Caco-2 (cell line): ENCODE measurements around the gene WFS1. TPM values are rescaled to one million over a fixed set of nuclear protein-coding genes. Genes with fewer than 3 reads are reported as not detected.

Experiments used
- BruUV-seq: library from RNA; stranded (reverse); fragments of 400-500 nt; replicated peaks from 2 replicates; lab custom pipeline; 2021; lab: Mats Ljungman, UMichigan
- CTCF ChIA-PET: fragments of 300-600 bp; sonication (Branson Sonifier 250); formaldehyde crosslinking; loops from one replicate; lab custom pipeline; 2022; ENCODE audit warnings: antibody characterized with exemption; lab: Charles Lee
- POLR2A ChIA-PET: fragments of 300-600 bp; sonication (Branson Sonifier 250); formaldehyde crosslinking; loops from one replicate; lab custom pipeline; 2022; ENCODE audit warnings: antibody characterized with exemption; lab: Charles Lee
- DNase-seq, 2 experiments: peaks; one replicate each; pipeline versions ENCODE4 v3.0.0 to v3.0.0-alpha.2; 2020 to 2022
- H3K27me3 ChIP-seq: replicated peaks from 2 replicates; pipeline ENCODE4 v1.6.0; 2011; ENCODE audit warnings: low read length; ENCODE audit not compliant: control insufficient read depth, insufficient read depth
- H3K36me3 ChIP-seq: 2 replicates; pipeline ENCODE4 v1.5.1; 2011; ENCODE audit warnings: low read length; ENCODE audit not compliant: control insufficient read depth, insufficient read depth
- H3K4me1 ChIP-seq: fragments of 250-450 bp; sonication (Bioruptor Pico); 2 replicates; pipeline ENCODE4 v1.5.1; 2020; ENCODE audit warnings: mild to moderate bottlenecking
- H3K4me3 ChIP-seq: 2 replicates; pipeline ENCODE4 v1.5.1; 2011; ENCODE audit warnings: low read depth, mild to moderate bottlenecking, control low read depth, low read length
- H3K9me3 ChIP-seq: fragments of 250-450 bp; sonication (Bioruptor Pico); 2 replicates; pipeline ENCODE4 v1.5.1; 2020; ENCODE audit warnings: mild to moderate bottlenecking, moderate library complexity
- H3K27ac Mint-ChIP-seq: one replicate; pipeline ENCODE4 v1.8.0; 2022; ENCODE audit warnings: mixed read lengths; ENCODE audit not compliant: unreplicated experiment
- H3K27me3 Mint-ChIP-seq: one replicate; pipeline ENCODE4 v1.8.0; 2022; ENCODE audit warnings: mixed read lengths; ENCODE audit not compliant: insufficient read depth, unreplicated experiment
- H3K36me3 Mint-ChIP-seq: one replicate; pipeline ENCODE4 v1.8.0; 2022; ENCODE audit warnings: mild to moderate bottlenecking, mixed read lengths; ENCODE audit not compliant: insufficient read depth, unreplicated experiment
- H3K4me1 Mint-ChIP-seq: one replicate; pipeline ENCODE4 v1.8.0; 2022; ENCODE audit warnings: low read depth, mixed read lengths; ENCODE audit not compliant: unreplicated experiment
- H3K4me3 Mint-ChIP-seq: one replicate; pipeline ENCODE4 v1.8.0; 2022; ENCODE audit warnings: mild to moderate bottlenecking, moderate library complexity, mixed read lengths; ENCODE audit not compliant: unreplicated experiment
- H3K9me3 Mint-ChIP-seq: one replicate; pipeline ENCODE4 v1.8.0; 2022; ENCODE audit warnings: mixed read lengths; ENCODE audit not compliant: unreplicated experiment
- intact Hi-C: fragments of 100-400 bp; cut with micrococcal nuclease; formaldehyde crosslinking; loops from one replicate; pipeline ENCODE4 v1.10.0; 2022; ENCODE audit not compliant: unreplicated experiment
- total RNA-seq: library from RNA; stranded (reverse); gene quantifications from 2 replicates; pipeline ENCODE4 v1.2.3, GENCODE V29; 2022
- TF ChIP-seq, protein P1 (sequence below), 2 experiments: fragments of 200-600 bp in 1 of 2; IDR thresholded peaks; 1 replicate in 1 of 2; 2 replicates in 1 of 2; pipeline versions ENCODE4 v1.5.1 to v1.8.0; 2011 to 2022; ENCODE audit warnings: antibody characterized with exemption in 1 of 2, control low read depth in 1 of 2, inconsistent platforms in 1 of 2, low read depth in 1 of 2, low read length in 1 of 2, mild to moderate bottlenecking in 1 of 2, moderate library complexity in 1 of 2; ENCODE audit not compliant: insufficient read depth in 1 of 2, severe bottlenecking in 1 of 2, unreplicated experiment in 1 of 2

Gene WFS1
- total RNA-seq, 1 experiment from 2014 or later = 24.9 TPM

GRCh38 chr4:6272863-6273660, 3.4 kb downstream of the WFS1 start:
- Mint-ChIP-seq H3K9me3 (no peaks in the 10 kb centered on the region), H3K4me3 (no peak overlapping the region), H3K36me3 (peaks cover 12% of the 10 kb centered on the region), H3K4me1 (peaks cover 16% of the 10 kb centered on the region), H3K27me3 (peaks cover 2% of the 10 kb centered on the region), H3K27ac (no peak overlapping the region)
- Histone ChIP-seq H3K4me3 (no peak overlapping the region), H3K27me3 (no peaks in the 10 kb centered on the region), H3K9me3 (no peaks in the 10 kb centered on the region), H3K36me3 (no peaks in the 10 kb centered on the region), H3K4me1 (peaks cover 29% of the 10 kb centered on the region)
- intact Hi-C loops = no loop called here
- DNase-seq = peak in 1 of 2 experiments; percentile 35
- ChIA-PET CTCF (no interaction called here), POLR2A (no interaction called here)
- TF ChIP-seq, protein P1, sequence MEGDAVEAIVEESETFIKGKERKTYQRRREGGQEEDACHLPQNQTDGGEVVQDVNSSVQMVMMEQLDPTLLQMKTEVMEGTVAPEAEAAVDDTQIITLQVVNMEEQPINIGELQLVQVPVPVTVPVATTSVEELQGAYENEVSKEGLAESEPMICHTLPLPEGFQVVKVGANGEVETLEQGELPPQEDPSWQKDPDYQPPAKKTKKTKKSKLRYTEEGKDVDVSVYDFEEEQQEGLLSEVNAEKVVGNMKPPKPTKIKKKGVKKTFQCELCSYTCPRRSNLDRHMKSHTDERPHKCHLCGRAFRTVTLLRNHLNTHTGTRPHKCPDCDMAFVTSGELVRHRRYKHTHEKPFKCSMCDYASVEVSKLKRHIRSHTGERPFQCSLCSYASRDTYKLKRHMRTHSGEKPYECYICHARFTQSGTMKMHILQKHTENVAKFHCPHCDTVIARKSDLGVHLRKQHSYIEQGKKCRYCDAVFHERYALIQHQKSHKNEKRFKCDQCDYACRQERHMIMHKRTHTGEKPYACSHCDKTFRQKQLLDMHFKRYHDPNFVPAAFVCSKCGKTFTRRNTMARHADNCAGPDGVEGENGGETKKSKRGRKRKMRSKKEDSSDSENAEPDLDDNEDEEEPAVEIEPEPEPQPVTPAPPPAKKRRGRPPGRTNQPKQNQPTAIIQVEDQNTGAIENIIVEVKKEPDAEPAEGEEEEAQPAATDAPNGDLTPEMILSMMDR (IDR thresholded peaks at IDR 0.05; ENCODE audit: insufficient read depth in 1 of 2, low read depth in 1 of 2, low read length in 1 of 2, severe bottlenecking in 1 of 2, unreplicated experiment in 1 of 2) = no peak
- BruUV-seq = TSS peak; percentile 17

GRCh38 chr4:6273661-6273990, 4.0 kb downstream of the WFS1 start:
- no TSS peak for BruUV-seq
- Mint-ChIP-seq H3K4me3 (no peak overlapping the region), H3K9me3 (no peaks in the 10 kb centered on the region), H3K27ac (no peak overlapping the region), H3K36me3 (peaks cover 12% of the 10 kb centered on the region), H3K4me1 (peaks cover 19% of the 10 kb centered on the region), H3K27me3 (no peaks in the 10 kb centered on the region)
- CTCF ChIA-PET = no interaction called here
- POLR2A ChIA-PET = no interaction called here
- Histone ChIP-seq H3K9me3 (no peaks in the 10 kb centered on the region), H3K4me3 (no peak overlapping the region), H3K27me3 (no peaks in the 10 kb centered on the region), H3K4me1 (peaks cover 35% of the 10 kb centered on the region), H3K36me3 (no peaks in the 10 kb centered on the region)
- no peak for DNase-seq
- intact Hi-C loops = no loop called here
- TF ChIP-seq, protein P1 (IDR thresholded peaks at IDR 0.05; ENCODE audit: insufficient read depth in 1 of 2, low read depth in 1 of 2, low read length in 1 of 2, severe bottlenecking in 1 of 2, unreplicated experiment in 1 of 2) = no peak

DNA sequence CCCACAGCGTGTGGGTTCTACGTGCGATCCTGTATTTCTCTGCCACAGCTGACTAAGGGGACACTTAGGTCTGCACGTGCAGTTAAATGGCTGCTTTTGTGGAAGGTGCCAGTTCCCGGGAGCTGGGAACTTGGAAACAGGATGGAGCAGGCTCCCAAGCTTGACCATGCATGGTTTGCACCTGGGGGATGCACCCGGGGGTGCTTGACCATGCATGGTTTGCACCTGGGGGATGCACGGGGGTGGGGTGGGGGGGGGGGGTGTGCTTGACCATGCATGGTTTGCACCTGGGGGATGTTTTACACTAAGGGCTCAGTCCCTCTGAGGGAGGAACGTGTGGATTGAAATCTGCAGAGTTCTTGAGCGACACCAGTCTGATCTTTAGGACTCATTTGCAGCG, 5.7 kb downstream of the WFS1 start:
- intact Hi-C loops = no loop called here
- H3K9me3 Mint-ChIP-seq = no peaks in the 10 kb centered on the region
- no peak for DNase-seq
- H3K4me3 Mint-ChIP-seq = no peak overlapping the region
- no peaks in the 10 kb centered on the region for H3K27me3 Mint-ChIP-seq
- ChIA-PET CTCF (interaction anchor here (1.2 kb wide), 1 partner anchor 25 kb away, joined by 3 read pairs; no protein-coding TSS in a partner anchor), POLR2A (no interaction called here)
- H3K36me3 Mint-ChIP-seq = peaks cover 5% of the 10 kb centered on the region
- Histone ChIP-seq H3K4me1 (peaks cover 43% of the 10 kb centered on the region), H3K36me3 (no peaks in the 10 kb centered on the region), H3K27me3 (no peaks in the 10 kb centered on the region), H3K4me3 (no peak overlapping the region), H3K9me3 (no peaks in the 10 kb centered on the region)
- TF ChIP-seq, protein P1 (IDR thresholded peaks at IDR 0.05; ENCODE audit: insufficient read depth in 1 of 2, low read depth in 1 of 2, low read length in 1 of 2, severe bottlenecking in 1 of 2, unreplicated experiment in 1 of 2) = no peak
- H3K4me1 Mint-ChIP-seq = peaks cover 24% of the 10 kb centered on the region
- H3K27ac Mint-ChIP-seq = no peak overlapping the region
- BruUV-seq = no TSS peak
